Muscle layer of colon (tissue), 2 donors: Measurements from ENCODE around the gene AMOT.

ENCODE experiments used
- H3K27ac ChIP-seq: one replicate; pipeline ENCODE4 v1.7.0; 2013; ENCODE audit warnings: low read depth, mild to moderate bottlenecking, low read length, moderate library complexity
- H3K27me3 ChIP-seq, 2 donors: one replicate each; pipeline ENCODE4 v1.7.0; 2013; ENCODE audit warnings: low read length in 2 of 2, mild to moderate bottlenecking in 2 of 2; ENCODE audit not compliant: insufficient read depth in 2 of 2, control insufficient read depth in 1 of 2
- H3K36me3 ChIP-seq: one replicate; pipeline ENCODE4 v1.7.0; 2013; ENCODE audit warnings: mild to moderate bottlenecking, low read length; ENCODE audit not compliant: insufficient read depth
- H3K4me1 ChIP-seq: one replicate; pipeline ENCODE4 v1.7.0; 2013; ENCODE audit warnings: mild to moderate bottlenecking, low read length; ENCODE audit not compliant: insufficient read depth
- H3K4me3 ChIP-seq, 2 donors: one replicate each; pipeline ENCODE4 v1.7.0; 2013; ENCODE audit warnings: low read length in 2 of 2, low read depth in 1 of 2, mild to moderate bottlenecking in 1 of 2, moderate library complexity in 1 of 2
- H3K9ac ChIP-seq: one replicate; pipeline ENCODE4 v1.7.0; 2013; ENCODE audit warnings: low read length
- H3K9me3 ChIP-seq: one replicate; pipeline ENCODE4 v1.7.0; 2013; ENCODE audit warnings: mild to moderate bottlenecking, low read length
- donor health status: abdominal sarcoma.
- donor health status: Adenocarcinoma of cecum.

AMOT gene

DNA sequence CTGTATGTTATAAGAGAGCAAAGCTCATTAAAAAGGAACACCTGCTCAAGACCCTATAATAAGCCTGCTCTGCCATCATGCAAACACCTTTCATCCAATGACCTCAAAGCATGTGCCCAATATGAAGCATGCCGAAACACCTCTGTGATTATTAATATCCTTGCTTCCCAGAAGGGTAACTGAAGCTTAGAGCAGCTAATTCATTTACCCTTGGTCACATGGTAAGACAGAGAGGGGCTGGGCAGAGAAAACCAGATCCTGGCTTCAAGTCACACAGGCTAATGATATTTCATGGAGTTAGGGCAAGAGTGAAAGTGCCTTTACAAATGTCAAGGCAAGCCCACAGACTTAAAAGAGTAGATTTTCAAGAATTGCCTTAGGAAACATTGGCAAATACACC, 5.6 kb downstream of the AMOT start:
- H3K27ac ChIP-seq = no peak overlapping the region
- H3K9ac ChIP-seq = no peak overlapping the region
- no peak overlapping the region for H3K4me3 ChIP-seq
- H3K9me3 ChIP-seq = no peaks in the 10 kb centered on the region
- H3K27me3 ChIP-seq = peaks cover 0 to 4% of the 10 kb centered on the region in 2 donors
- H3K4me1 ChIP-seq = peaks cover 7% of the 10 kb centered on the region
- H3K36me3 ChIP-seq = no peaks in the 10 kb centered on the region

DNA sequence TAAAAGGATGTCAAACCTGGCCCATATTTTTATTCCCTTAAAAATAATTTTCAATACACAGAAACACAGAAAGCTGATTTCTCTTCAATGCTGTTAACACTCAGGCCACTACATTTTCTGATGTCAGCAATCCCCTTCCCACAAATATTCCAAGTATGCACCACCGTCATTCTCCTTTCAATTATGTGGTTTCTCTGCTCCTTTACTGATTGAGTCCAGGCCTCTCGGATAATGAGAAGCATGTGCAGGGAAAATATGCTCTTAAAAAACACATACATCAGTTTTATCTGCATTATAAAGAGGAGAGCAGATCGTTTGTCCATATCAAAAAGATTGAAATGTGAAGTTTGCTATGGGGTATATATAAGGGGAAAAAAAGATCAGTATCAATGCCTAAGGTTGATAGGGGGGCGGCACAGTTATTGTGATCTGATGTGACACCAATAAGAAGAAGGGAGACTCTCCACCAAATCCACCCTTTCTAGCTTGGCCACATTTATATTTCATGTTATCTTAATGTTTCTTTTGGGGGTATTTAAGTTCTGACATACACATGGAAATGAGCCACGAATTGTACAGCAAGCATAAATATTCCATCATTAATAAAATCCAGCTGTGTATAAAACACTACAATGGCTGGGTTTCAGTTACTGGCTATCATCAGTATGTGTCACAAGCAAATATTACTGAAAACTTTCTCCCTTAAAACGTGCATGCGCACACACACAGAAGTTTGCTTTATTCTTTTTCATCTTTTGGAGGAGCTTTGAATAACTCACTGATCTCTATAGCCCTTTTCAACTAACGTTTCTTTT, 6.4 kb downstream of the AMOT start:
- Histone ChIP-seq H3K9me3 (no peaks in the 10 kb centered on the region), H3K4me3 (no peak overlapping the region), H3K27me3 (peaks cover 0 to 4% of the 10 kb centered on the region in 2 donors), H3K27ac (no peak overlapping the region), H3K9ac (no peak overlapping the region), H3K36me3 (no peaks in the 10 kb centered on the region), H3K4me1 (peaks cover 7% of the 10 kb centered on the region)

- H3K9me3 ChIP-seq = no peaks in the 10 kb centered on the region
- no peaks in the 10 kb centered on the region for H3K36me3 ChIP-seq
- no peak overlapping the region for H3K4me3 ChIP-seq
- peaks cover 0 to 2% of the 10 kb centered on the region in 2 donors for H3K27me3 ChIP-seq
- H3K4me1 ChIP-seq = peaks cover 7% of the 10 kb centered on the region
- H3K27ac ChIP-seq = no peak overlapping the region
- no peak overlapping the region for H3K9ac ChIP-seq
Observed at GRCh38 chrX:112832481-112833095, 8.0 kb downstream of the AMOT start.

DNA sequence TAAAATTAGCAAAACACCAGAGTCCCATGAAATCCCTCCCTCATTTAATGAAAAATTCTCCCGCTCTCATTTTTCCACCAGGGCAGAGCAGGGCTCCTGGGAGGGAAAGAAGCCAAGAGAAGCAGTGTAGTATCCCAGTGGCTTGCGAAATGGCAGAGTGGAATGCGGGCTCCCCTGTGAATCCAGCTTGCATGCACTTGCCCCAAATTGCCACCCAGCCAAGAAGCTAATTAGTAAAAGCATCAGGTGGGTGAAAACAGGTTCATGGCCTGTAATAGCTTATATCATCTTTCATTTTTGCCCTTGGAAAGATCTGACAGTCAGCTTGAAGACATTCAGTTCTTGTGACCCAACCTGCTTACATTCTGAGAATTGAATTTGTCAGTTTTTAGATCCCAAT, 10.1 kb downstream of the AMOT start:
- Histone ChIP-seq H3K36me3 (no peaks in the 10 kb centered on the region), H3K27me3 (no peaks in the 10 kb centered on the region), H3K27ac (no peak overlapping the region), H3K4me1 (peaks cover 7% of the 10 kb centered on the region), H3K9ac (no peak overlapping the region), H3K4me3 (no peak overlapping the region), H3K9me3 (no peaks in the 10 kb centered on the region)

- Histone ChIP-seq H3K9ac (no peak overlapping the region), H3K36me3 (no peaks in the 10 kb centered on the region), H3K4me3 (no peak overlapping the region), H3K9me3 (no peaks in the 10 kb centered on the region), H3K27ac (no peak overlapping the region), H3K27me3 (no peaks in the 10 kb centered on the region), H3K4me1 (no peaks in the 10 kb centered on the region)
Observed at GRCh38 chrX:112827292-112827903, 13.2 kb downstream of the AMOT start.

DNA sequence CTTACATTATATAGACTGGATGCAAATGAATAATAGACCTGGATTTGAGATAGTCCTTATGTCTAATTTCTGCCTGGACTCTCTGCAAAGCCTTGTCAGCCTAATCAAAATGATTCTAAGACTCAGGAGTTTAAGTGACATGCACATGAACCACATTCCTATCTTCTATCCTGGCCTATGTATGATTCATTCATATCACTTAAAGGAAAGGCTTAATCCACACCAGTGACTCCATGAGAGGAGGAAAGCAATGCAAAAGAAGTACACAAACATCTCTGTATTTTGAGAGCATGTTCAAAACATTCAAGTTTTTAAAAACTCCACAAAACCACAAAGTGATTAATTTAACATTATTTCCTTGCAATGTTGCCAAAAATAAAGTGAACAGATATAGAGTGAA, 14.6 kb downstream of the AMOT start:
- no peaks in the 10 kb centered on the region for H3K27me3 ChIP-seq
- H3K27ac ChIP-seq = no peak overlapping the region
- no peak overlapping the region for H3K4me3 ChIP-seq
- no peak overlapping the region for H3K9ac ChIP-seq
- H3K4me1 ChIP-seq = no peaks in the 10 kb centered on the region
- no peaks in the 10 kb centered on the region for H3K9me3 ChIP-seq
- H3K36me3 ChIP-seq = no peaks in the 10 kb centered on the region

DNA sequence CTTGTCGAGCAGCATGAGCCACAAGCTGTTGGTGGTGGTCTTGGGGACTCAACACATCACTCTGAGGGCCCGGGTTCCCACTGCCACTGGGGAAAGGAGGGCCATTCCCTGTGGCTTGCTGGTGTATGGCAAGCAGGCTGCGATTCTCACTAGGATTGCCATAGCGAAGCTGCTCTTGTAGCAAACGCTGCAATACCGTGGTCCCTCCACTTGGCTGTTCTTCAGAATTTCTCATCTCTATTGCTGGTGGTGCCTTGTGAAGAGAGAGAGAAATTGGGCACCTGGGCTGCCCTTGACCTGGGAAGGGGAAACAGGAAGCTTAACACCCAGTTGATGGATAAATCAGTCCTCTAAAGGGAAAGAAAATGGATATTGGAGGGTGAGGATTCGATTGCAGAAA, 17.7 kb downstream of the AMOT start:
- Histone ChIP-seq H3K9me3 (no peaks in the 10 kb centered on the region), H3K27me3 (no peaks in the 10 kb centered on the region), H3K4me3 (no peak overlapping the region), H3K9ac (no peak overlapping the region), H3K27ac (no peak overlapping the region), H3K4me1 (no peaks in the 10 kb centered on the region), H3K36me3 (no peaks in the 10 kb centered on the region)

DNA sequence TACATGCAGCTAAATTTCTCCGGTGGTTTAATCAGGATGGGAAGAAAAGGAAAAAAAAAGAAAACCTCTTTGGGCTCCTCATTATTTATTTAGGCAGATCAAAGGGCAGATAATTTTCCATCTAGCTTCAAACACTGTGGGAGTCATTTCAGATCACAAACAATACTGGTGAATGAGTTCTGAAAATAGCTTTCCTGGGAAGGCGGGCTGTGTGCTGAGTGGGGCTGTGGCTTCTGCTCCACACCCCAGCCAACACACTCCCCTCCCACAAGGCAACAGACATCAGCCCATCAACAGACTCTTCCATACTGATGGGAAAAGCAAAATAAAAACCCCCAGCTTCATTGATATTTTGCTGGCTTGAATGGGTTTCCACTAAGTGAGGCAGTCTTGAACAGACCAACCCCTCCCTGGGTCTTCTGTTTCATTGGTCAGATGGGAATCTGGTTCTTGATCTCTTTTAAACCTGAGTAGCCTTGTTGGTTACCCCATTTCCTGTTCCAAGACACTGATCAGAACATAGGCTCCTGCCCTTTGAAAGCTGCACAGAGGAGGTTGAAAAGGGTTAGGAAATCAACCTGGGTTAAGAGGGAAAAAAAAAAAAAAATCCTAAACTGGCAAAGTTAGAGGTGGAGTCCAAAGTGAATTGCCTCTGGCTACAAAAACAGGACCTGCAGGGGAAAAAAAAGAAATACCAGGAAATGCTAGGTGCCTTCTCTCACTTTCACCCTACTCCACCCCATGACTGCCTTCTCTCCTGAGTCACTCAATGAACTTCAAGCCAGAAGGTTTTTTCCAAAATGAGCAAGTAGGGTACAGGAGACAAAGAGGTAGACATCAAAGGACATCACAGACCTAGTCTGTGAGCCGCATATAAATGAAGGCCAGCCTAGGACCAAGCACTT, 20.0 kb downstream of the AMOT start:
- Histone ChIP-seq H3K4me1 (no peaks in the 10 kb centered on the region), H3K9me3 (no peaks in the 10 kb centered on the region), H3K27ac (no peak overlapping the region), H3K27me3 (peaks cover 0 to 4% of the 10 kb centered on the region in 2 donors), H3K4me3 (no peak overlapping the region), H3K36me3 (no peaks in the 10 kb centered on the region), H3K9ac (no peak overlapping the region)

DNA sequence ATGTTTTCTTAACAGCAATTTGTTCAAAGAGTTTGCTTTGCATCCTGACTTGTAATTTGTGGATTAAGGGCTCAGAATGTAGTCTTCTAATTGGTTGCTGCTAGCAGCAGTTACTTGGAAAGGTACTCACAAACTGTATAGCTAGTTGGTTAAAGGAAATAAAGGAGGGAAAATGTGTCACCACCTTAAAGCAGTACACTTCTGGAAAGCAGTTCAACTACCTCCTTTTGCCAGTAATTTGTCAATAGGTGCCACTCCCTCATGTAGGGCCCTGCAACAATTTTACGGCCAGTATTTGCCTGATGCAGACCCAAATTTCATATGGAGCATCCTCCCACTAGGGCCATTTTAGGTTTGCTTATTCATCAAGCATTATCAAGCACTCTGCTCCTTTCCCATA, 20.8 kb downstream of the AMOT start:
- no peak overlapping the region for H3K27ac ChIP-seq
- H3K9ac ChIP-seq = no peak overlapping the region
- no peaks in the 10 kb centered on the region for H3K4me1 ChIP-seq
- H3K27me3 ChIP-seq = peaks cover 0 to 4% of the 10 kb centered on the region in 2 donors
- no peaks in the 10 kb centered on the region for H3K36me3 ChIP-seq
- H3K9me3 ChIP-seq = no peaks in the 10 kb centered on the region
- no peak overlapping the region for H3K4me3 ChIP-seq

GRCh38 chrX:112819008-112819640, 21.5 kb downstream of the AMOT start:
- Histone ChIP-seq H3K9ac (no peak overlapping the region), H3K4me3 (no peak overlapping the region), H3K36me3 (no peaks in the 10 kb centered on the region), H3K27me3 (peaks cover 4% of the 10 kb centered on the region in 2 donors), H3K4me1 (no peaks in the 10 kb centered on the region), H3K27ac (no peak overlapping the region), H3K9me3 (no peaks in the 10 kb centered on the region)
